IPS DF 4.7 (cell line): ENCODE data around the gene ZNF780B.
"Not testable (repeated sequence)": the region's sequence is repeated elsewhere in the genome, so short reads cannot be mapped to it uniquely, and the experiment has no call there.

ENCODE experiments used
- DNase-seq: peaks from one replicate; pipeline ENCODE4 v3.0.0-alpha.2; 2013; ENCODE audit warnings: low spot score; ENCODE audit errors: extremely low read depth

Gene ZNF780B

GRCh38 chr19:40055832-40056504, at the start of gene ZNF780B:
ZNF780B (minus strand) TSS chr19:40056231; CDS start chr19:40050332, 5,899 bp downstream.
- peak; percentile 44 for DNase-seq

- DNase-seq, result no peak
These were observed 48.7 kb upstream of the ZNF780B start for GRCh38 chr19:40104754-40105153.

DNA sequence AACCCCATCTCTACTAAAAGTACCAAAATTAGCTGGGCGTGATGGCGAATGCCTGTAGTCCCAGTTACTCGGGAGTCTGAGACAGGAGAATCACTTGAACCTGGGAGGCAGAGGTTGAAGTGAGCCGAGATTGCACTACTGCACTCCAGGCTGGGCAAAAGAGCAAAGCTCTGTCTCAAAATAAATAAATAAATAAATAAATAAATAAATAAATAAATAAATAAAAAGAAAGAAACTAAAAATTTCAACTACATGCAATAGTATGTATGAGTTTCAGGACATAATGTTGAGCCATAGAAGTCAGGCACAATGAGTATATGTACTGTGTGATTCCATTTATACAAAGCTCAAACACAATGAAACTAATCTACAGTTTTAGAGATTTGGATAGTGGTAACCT, 47.6 kb upstream of the ZNF780B start:
- no peak for DNase-seq

DNA sequence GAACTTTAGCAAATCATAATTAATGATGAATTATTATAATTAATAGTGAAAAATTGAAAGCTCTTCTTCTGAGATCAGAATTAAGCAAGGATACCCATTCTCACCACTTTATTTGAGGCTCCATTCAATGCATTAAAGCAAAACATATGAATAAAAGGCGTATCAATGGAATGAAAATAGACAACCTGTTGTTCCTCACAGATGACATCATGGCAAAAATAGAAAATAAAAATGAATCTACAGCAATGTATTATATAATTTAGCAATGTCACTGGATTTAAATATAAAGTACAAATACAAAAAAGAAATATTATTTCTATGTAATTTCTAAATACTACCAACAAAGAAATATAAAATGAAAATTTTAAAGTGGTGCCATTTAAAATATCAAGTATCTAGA, 45.8 kb upstream of the ZNF780B start:
- no peak for DNase-seq

DNA sequence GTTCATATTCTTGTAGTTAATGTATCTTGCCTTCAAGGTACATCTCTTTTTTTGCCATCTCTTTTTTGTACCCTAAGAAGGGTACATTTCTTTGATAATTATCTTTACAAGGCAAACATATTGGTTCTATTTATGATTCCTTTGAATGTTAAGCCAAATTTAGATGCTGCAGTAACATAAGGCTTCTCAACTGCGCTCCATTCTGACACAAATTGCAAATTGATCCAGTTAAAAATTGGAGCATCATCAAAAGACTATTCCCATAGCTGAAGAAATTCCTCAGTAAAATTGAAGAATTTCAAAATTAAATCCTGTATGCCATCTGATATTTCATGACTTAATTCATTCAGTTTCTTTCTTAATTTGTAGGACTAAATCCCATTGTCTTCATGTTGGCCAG, 37.4 kb upstream of the ZNF780B start:
- no peak for DNase-seq

GRCh38 chr19:40091205-40092129, 35.4 kb upstream of the ZNF780B start:
- no peak for DNase-seq

DNA sequence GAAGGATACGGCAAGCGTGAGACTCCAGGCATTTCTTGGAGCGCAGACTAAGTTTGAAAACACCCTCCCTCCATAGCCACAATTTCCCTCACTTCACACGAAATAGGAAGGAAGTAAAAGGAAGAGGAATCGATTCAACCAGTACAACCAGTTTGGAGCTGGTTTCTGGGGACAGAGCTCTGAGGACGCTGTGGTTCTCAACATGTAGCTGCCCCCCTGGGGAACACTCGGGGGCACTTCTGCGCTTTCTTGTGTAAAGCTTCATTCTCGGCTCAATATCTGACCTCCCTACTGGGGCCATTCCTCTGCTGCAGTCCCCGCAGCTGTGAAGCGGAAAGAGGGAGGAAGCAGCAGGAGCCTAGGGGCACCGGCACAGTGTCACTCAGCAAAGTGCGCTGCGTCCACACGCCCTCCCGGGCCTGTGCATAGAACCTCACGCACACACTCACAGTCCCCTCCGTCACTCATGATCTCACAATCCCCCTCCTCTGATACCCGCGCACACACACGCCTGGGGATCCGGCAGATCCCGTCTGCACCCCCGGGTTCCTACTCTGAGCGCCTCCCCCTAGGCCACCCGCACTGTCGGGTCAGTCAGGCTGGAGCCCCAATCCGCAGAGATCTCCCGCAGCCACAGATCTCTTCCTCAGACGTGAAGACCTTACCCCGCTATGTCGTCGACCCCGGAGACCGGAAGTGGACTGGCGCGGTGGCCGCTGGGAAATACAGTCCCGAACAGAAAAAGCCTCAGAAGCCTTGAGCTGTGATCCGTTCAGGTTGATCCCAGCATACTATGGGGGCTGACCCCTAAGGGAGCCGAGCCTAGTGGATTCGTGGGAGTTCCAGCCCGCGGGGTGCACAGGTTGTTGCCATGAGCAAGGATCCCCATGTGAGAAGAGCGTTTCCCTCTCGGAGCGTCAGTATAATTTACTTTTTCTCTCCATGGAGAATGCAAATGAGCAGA, 34.5 kb upstream of the ZNF780B start, which contains the start of gene ZNF780A:
Gene ZNF780A, minus strand, starts transcription at position 703 of the 964 bp plus-strand sequence. CDS start 6,190 bp downstream, outside the sequence.
- peak; percentile 62 for DNase-seq

DNA sequence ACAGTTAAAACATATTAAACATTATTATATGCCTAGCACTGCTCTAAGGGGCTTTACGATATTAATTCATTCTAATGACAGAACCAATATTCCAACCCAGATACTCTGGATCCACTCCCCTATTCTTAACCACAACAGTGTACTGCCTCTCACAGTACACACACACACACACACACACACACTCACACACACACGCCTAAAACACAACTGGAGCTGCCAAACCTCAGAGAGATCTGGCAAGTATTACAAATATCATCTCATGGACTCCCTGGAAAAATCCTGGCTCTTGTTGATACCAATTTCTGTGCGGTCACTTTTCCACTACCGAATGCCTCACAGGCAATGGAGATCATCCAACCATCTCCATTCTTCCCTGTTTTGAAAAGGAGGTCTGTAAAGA, 33.4 kb upstream of the ZNF780B start:
- DNase-seq, result no peak

DNA sequence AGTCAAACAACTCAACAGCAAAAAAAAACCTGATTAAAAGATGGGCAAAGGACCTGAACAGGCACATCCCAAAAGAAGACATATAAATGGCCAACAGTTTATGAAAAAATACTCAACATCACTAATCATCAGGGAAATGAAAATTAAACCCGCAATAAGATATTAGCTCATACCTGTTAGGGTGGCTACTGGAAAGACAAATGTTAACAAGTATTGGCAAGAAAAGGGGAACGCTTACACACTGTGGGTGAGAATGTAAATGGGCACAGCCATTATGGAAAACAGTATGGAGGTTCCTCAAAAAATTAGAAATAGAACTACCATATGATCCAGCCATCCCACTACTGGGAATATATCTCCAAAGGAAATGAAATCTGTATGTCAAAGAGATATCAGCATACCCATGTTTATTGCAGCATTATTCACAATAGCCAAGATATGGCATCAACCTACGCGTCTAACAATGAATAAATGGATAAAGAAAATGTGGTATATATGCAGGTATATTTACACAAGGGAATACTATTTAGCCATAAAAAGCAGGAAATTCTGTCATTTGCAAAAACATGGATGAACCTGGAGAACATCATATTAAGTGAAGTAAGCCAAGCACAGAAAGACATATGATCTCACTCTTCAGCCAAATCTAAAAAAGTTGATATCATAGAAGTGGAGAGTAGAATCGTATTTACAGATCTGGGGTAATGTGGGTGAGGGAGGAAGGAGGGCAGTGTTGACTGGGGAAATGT, 32.4 kb upstream of the ZNF780B start:
- DNase-seq, result no peak

GRCh38 chr19:40084948-40085347, 28.9 kb upstream of the ZNF780B start:
- no peak for DNase-seq

DNA sequence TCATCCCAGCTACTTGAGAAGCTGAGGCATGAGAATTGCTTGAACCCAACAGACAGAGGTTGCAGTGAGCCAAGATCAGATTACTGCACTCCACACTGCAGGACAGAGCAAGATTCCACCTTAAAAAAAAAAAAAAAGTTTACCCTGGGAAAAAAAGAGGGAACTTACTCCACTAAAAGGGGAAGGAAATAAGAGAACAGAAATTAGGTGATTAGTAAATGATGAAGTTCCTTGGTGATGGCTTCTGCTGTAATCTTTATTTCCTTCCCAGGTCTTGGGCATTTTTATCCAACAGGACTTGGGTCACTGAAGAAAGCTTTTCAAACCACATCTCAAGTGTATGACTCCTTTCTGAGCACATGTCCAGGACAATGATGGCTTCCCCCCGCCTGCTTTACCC, 25.4 kb upstream of the ZNF780B start:
- no peak for DNase-seq

GRCh38 chr19:40080289-40080688, 24.3 kb upstream of the ZNF780B start:
- DNase-seq, result no peak

GRCh38 chr19:40078377-40078776, 22.3 kb upstream of the ZNF780B start:
- no peak for DNase-seq

- DNase-seq, result no peak
These were observed 14.0 kb upstream of the ZNF780B start for GRCh38 chr19:40070058-40070457.

GRCh38 chr19:40059624-40060023, 3.6 kb upstream of the ZNF780B start:
- DNase-seq, result no peak

DNA sequence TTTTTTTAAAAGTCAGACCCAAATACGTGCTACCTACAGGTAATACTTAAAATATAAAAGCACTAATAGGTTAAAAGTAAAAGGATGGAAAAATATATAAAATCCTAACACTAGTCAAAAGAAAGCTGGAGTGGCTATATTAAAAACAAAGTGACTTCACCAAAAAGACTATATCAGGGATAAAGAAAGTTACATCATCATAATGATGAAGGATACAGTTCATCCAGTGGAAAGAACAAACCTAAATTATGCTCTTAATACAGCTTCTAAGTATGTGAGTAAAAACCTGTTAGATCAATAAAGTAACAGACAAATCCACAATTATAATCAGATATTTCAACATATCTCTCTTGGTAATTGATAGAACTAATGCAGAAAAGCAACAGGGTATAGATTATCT, 1.1 kb upstream of the ZNF780B start:
- no peak for DNase-seq

DNA sequence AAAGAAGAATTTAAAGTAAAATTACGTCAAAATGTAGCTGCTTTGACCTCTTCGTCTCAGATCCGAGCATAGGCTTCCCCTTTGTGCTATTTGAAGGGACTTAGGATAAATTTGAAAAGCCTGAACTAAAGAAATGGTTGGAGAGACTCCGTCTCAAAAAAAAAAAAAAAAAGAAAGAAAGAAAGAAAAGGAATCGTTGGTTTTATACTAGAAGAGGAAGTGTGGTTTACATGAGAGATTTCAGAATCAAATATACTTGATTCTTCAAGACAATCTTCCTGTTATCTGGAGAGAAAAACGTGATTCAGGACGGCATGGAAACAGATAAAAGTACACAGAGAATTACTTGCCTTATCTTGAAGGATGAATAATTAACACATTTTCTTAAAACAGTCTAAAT, 474 bp upstream of the ZNF780B start:
- DNase-seq, result no peak

GRCh38 chr19:40055049-40055448, 982 bp downstream of the ZNF780B start:
- DNase-seq, result no peak

DNA sequence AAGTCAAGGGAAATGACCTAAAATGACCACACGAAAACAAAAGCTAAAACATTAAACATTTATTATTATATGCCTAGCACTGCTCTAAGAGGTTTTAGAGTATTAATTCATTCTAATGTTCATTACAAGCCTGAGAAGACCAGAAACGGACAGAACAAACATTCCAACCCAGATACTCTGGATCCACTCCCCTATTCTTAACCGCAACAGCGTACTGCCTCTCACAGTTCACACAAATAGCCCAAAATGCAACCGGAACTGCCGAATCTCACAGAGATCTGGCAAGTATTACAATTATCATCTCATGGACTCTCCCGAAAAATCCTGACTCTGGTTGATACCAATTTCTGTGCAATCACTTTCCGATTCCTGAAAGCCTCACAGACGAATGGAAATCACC, 1.4 kb downstream of the ZNF780B start:
- DNase-seq, result no peak

DNA sequence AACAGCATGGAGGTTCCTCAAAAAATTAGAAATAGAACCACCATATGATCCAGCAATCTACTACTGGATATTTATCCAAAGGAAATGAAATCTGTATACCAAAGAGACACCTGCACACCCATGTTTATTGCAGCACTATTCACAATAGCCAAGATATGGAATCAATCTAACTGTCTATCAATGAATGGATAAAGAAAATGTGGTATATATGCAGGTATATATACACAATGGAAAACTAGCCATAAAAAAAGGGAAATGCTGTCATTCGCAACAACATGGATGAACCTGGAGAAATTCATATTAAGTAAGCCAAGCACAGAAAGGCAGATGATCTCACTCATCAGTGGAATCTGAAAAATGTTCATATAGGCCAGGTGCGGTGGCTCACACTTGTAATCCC, 2.5 kb downstream of the ZNF780B start:
- DNase-seq, result no peak

DNA sequence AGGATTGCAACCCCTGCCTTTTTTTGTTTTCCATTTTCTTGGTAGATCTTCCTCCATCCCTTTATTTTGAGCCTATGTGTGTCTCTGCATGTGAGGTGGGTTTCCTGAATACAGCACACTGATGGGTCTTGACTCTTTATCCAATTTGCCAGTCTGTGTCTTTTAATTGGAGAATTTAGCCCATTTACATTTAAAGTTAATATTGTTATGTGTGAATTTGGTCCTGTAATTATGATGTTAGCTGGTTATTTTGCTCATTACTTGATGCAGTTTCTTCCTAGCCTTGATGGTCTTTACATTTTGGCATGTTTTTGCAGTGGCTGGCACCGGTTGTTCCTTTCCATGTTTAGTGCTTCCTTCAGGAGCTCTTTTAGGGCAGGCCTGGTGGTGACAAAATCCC, 14.3 kb downstream of the ZNF780B start:
- not testable (repeated sequence) for DNase-seq
